ENCODE results near the gene ATG7.

ATG7 gene

DNA sequence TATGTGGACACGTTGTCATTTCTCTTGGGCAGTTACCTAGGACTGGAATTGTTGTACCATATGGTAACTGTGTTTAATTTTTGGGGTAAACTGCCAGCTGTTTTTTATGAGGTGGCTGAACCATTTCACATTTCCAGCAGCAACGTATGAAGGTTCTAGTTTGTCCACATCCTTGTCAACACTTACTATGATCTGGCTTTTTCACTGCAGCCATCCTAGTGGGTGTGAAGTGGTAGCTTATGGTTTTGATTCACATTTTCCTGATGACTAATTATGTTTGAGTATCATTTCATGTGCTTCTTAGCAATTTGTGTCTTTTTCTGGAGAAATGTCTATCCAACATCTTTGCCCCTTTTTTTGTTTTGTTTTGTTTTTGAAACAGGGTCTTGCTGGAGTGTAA is 275.3 kb downstream of the ATG7 start:
- TF ChIP-seq, protein P1, sequence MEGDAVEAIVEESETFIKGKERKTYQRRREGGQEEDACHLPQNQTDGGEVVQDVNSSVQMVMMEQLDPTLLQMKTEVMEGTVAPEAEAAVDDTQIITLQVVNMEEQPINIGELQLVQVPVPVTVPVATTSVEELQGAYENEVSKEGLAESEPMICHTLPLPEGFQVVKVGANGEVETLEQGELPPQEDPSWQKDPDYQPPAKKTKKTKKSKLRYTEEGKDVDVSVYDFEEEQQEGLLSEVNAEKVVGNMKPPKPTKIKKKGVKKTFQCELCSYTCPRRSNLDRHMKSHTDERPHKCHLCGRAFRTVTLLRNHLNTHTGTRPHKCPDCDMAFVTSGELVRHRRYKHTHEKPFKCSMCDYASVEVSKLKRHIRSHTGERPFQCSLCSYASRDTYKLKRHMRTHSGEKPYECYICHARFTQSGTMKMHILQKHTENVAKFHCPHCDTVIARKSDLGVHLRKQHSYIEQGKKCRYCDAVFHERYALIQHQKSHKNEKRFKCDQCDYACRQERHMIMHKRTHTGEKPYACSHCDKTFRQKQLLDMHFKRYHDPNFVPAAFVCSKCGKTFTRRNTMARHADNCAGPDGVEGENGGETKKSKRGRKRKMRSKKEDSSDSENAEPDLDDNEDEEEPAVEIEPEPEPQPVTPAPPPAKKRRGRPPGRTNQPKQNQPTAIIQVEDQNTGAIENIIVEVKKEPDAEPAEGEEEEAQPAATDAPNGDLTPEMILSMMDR (IDR thresholded peaks at IDR 0.05; ENCODE audit: borderline replicate concordance, insufficient read depth, low read depth, low read length), result no peak
- H3K4me3 ChIP-seq (ENCODE audit: low read depth, low read length), result no peak overlapping the region

DNA sequence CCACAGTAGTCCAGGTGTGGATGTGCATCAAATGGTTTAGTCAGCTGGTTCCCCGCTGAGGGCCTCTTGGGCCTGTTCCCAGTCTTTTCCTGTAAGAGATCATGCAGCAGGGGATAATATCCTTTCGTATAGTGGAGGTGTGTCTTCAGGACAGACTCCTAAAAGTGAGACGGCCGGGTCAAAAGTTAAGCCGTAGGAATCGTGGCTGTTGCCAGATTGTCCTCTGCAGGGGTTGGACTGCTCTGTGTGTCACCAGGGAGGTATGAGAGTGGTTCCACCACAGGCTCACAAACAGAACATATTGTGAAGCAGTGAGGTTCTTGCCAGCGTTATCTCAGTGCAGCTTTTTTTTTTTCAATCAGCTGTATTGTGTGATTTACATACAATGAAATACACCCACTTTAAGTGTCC is 276.5 kb downstream of the ATG7 start:
- TF ChIP-seq, protein P1 (IDR thresholded peaks at IDR 0.05; ENCODE audit: borderline replicate concordance, insufficient read depth, low read depth, low read length), result no peak
- H3K4me3 ChIP-seq (ENCODE audit: low read depth, low read length), result no peak overlapping the region

- H3K4me3 ChIP-seq (ENCODE audit: low read depth, low read length), result no peak overlapping the region
Observed at GRCh38 chr3:11549580-11550140, 277.5 kb downstream of the ATG7 start.

DNA sequence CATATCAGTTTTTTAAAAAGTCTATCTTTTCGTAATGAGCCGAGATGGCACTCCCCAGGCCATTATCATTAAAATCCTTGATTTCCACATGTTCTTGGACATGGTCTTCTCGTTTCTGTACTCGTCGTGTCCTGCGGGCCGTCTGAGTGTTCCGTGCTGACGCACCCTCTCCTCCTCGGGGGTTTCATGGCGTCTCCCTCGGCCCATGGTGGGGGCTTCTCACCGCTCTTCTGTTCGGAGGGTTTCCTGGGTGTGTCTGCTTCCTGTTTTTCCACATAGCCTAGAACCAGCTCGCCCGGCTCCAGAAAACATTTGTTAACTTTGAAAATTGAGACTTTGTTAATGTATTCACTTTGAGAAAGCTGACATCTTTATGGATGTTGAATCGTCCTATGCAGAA is 278.8 kb downstream of the ATG7 start:
- no peak overlapping the region for H3K4me3 ChIP-seq (ENCODE audit: low read depth, low read length)

More at GRCh38 chr3:11549580-11550140, 277.5 kb downstream of the ATG7 start:
- TF ChIP-seq, protein P1 (IDR thresholded peaks at IDR 0.05; ENCODE audit: borderline replicate concordance, insufficient read depth, low read depth, low read length), result no peak

GRCh38 chr3:11552289-11553264 is 280.4 kb downstream of the ATG7 start:
- no peak overlapping the region for H3K4me3 ChIP-seq (ENCODE audit: low read depth, low read length)
- TF ChIP-seq, protein P1 (IDR thresholded peaks at IDR 0.05; ENCODE audit: borderline replicate concordance, insufficient read depth, low read depth, low read length), result no peak

More for the DNA sequence above, 278.8 kb downstream of the ATG7 start:
- TF ChIP-seq, protein P1 (IDR thresholded peaks at IDR 0.05; ENCODE audit: borderline replicate concordance, insufficient read depth, low read depth, low read length), result no peak

DNA sequence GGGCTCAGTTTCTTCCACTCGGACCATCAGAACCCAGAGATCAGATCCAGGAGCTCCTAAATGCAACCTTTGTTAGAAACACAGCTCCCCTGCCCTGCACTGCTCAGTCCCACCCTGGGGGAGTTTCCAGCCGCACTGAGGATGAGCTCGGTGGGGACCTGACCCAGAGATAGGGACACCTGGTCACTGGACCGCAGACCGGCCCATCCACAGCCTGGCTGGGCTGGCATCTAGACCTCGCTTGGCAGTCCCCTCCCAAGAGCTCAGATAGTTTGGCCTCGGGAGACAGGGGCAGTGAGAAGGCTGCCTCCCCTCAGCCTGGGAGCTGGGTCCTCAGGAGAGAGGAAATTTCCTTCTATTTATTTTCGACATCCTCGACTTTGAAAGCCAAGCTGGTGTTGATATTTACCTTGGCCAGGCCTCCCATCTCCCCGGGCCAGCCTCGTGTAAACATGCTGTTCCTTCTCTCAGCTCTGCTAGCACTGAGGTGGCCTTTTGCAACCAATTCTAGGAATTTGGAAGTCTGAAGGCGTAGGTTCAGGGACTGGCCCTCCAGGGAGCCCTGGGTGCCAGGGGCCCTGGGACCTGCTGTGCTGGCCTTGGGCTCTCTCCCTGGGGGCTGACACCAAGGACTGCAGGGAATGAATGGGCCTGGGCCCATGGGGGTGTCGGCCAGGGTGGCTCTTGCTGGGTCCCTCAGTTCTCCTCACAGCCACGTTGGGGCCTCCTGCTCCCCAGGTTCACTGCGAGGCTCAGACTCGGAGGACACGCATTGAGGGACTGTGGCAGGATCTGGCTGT is 281.4 kb downstream of the ATG7 start:
- TF ChIP-seq, protein P1 (IDR thresholded peaks at IDR 0.05; ENCODE audit: borderline replicate concordance, insufficient read depth, low read depth, low read length), result no peak

More for the DNA sequence above, 281.4 kb downstream of the ATG7 start:
- H3K4me3 ChIP-seq (ENCODE audit: low read depth, low read length), result no peak overlapping the region
